ENCODE measurements around the gene TMEM238L. TPM values are rescaled to one million over a fixed set of nuclear protein-coding genes. Genes with fewer than 3 reads are reported as not detected.

TMEM238L gene
- total RNA-seq, 4 donors from 2014 or later = 16.3 to 45.3 (median 25.4) TPM

DNA sequence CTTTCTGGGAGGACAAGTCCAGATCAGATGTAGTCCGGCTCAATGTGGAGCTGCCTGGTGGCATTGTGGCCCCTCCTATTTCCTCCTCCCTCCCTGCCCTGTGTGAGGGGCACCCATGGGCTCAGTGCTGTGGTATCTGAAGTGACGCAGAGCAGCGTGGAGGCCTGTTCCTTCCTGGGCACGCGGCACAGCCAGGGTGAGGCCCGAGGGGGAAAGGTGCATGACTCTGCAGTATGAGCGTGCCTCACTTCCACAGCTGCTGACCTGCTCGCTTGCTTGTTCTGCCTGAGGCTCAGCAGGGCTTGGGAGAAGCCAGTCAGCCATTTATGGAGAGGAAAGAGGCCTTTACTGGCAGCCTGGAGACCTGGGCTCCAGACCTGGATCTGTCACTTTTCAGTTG is 11.7 kb downstream of the TMEM238L start:
- Histone ChIP-seq H3K27ac (peak overlapping the region in 2 of 4 donors; percentile 49 to 77), H3K9me3 (no peaks in the 10 kb centered on the region), H3K4me1 (peaks cover 0 to 15% (median 2%) of the 10 kb centered on the region in 4 donors), H3K4me3 (no peak overlapping the region), H3K36me3 (peaks cover 0 to 13% (median 3%) of the 10 kb centered on the region in 3 donors), H3K27me3 (no peaks in the 10 kb centered on the region)
- TF ChIP-seq POLR2A (IDR thresholded peaks at IDR 0.05) (peak in 1 of 2 donors; percentile 40), CTCF (IDR thresholded peaks at IDR 0.05) (no peak)
- peak in 2 of 3 donors; percentile 65 to 81 for DNase-seq

GRCh38 chr17:10790491-10791401 is 13.2 kb downstream of the TMEM238L start:
- Histone ChIP-seq H3K4me1 (peaks cover 0 to 15% (median 5%) of the 10 kb centered on the region in 4 donors), H3K36me3 (peaks cover 0 to 13% (median 3%) of the 10 kb centered on the region in 3 donors), H3K4me3 (no peak overlapping the region), H3K27ac (peak overlapping the region in 2 of 4 donors; percentile 24 to 77), H3K9me3 (no peaks in the 10 kb centered on the region), H3K27me3 (no peaks in the 10 kb centered on the region)
- TF ChIP-seq CTCF (IDR thresholded peaks at IDR 0.05) (no peak), POLR2A (IDR thresholded peaks at IDR 0.05) (no peak)
- DNase-seq = peak in 1 of 3 donors; percentile 39

DNA sequence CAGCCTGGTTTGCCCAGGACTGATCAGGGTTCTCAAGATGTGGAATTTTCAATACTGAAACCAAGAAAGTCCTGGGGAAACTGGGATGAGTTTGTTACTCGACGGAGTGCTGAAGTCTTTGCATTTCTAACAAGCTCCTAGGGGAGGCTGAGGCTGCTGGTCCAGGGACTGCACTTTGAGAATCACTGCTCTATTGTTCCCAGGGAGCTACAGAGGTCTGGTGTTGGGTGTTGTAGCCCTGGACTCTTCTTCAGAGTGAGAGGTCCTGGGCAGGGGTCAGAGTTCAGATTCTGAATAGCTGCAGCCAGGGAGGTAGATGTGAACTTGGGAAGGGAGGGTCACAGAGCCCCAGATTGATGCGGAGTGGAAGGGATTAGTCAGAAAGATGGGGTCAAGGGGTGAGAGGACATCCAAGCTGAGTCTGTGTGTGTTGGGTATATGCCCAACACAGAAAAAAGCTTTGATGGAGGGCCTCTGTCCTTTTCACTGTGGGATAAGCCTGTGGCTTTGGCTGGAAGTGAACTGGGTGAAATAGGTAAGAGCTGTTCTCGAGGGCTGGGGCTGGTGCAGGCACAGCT is 14.1 kb downstream of the TMEM238L start:
- peak in 1 of 3 donors; percentile 75 for DNase-seq
- Histone ChIP-seq H3K9me3 (no peaks in the 10 kb centered on the region), H3K27me3 (no peaks in the 10 kb centered on the region), H3K36me3 (peaks cover 0 to 3% (median 3%) of the 10 kb centered on the region in 3 donors), H3K4me3 (no peak overlapping the region), H3K27ac (peak overlapping the region in 2 of 4 donors; percentile 27 to 77), H3K4me1 (peaks cover 0 to 15% (median 5%) of the 10 kb centered on the region in 4 donors)
- TF ChIP-seq CTCF (IDR thresholded peaks at IDR 0.05) = no peak
- TF ChIP-seq POLR2A (IDR thresholded peaks at IDR 0.05) = no peak

DNA sequence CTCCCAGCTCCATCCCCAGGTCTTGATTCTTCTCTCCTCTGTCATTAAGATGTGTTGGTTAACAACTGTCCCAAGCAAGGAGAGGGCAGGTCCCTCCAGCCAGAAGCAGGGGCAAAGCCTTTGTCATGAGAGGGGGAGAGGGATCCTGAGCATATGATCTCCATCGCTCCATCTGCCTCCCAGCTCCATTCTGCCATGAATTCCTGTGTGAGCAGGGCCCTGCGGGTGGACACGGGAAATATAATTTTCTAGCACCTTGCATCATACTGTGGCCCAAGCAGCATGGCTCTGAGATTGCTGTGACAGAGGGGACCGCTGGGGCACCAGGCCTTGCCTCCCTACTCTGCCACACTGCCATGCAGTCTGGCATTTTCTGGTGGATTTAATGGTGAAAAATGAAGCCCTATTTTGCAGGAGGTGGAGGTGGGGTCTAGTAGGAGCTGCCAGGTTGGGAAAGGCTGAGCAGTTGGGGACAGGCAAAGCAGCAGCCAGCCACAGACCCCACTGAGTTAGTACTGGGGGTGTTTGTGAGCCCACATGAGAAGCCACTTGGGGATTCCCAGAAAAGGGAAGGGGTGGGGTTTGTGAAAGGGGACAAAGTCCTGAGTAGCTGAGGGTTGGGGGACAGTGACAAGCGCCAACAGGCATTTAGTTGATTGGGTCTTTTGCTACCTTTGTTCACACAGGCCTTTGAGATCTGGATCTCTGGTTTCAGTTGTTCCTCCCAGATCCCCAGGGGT is 16.4 kb downstream of the TMEM238L start:
- Histone ChIP-seq H3K4me3 (no peak overlapping the region), H3K4me1 (peaks cover 0 to 15% (median 5%) of the 10 kb centered on the region in 4 donors), H3K27ac (peak overlapping the region in 3 of 4 donors; percentile 39 to 96 (median 92)), H3K27me3 (no peaks in the 10 kb centered on the region), H3K9me3 (no peaks in the 10 kb centered on the region), H3K36me3 (no peaks in the 10 kb centered on the region)
- TF ChIP-seq CTCF (IDR thresholded peaks at IDR 0.05) = no peak
- no peak for TF ChIP-seq POLR2A (IDR thresholded peaks at IDR 0.05)
- DNase-seq = peak in 1 of 3 donors; percentile 47

DNA sequence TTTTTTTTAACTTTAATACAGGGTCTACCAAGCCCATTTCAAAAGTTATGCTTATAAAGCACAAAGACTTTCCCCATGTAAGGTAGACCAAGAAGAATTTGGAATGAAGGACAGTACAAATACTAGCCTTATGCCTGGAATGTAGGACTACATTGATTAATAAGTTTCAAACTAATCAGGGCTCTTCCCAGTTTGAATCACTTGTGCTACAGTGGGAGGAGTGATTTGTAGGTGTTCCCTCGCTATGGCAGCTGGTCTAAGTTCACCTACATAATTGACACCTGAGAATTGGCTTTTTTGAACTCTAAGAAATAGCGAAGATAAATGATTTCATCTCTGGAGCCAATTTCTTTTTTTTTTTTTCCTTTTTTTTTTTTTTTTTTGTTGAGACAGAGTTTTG is 18.6 kb downstream of the TMEM238L start:
- no peaks in the 10 kb centered on the region for H3K36me3 ChIP-seq
- H3K4me3 ChIP-seq = no peak overlapping the region
- H3K27me3 ChIP-seq = no peaks in the 10 kb centered on the region
- H3K9me3 ChIP-seq = no peaks in the 10 kb centered on the region
- H3K27ac ChIP-seq = peak overlapping the region in 3 of 4 donors; percentile 76 to 96 (median 92)
- H3K4me1 ChIP-seq = peaks cover 0 to 6% (median 3%) of the 10 kb centered on the region in 4 donors
- TF ChIP-seq POLR2A (IDR thresholded peaks at IDR 0.05) (peak in 1 of 2 donors; percentile 68), CTCF (IDR thresholded peaks at IDR 0.05) (no peak)
- DNase-seq = peak in 1 of 3 donors; percentile 69
